GM18951 (cell line): ENCODE data around the gene NPPC.
"Not testable (repeated sequence)": the region's sequence is repeated elsewhere in the genome, so short reads cannot be mapped to it uniquely, and the experiment has no call there.

ENCODE experiments used
- POLR2A ChIP-seq: IDR thresholded peaks from 4 replicates; pipeline ENCODE4 v1.6.1; 2011; ENCODE audit warnings: mild to moderate bottlenecking; ENCODE audit not compliant: insufficient read length, insufficient read depth; ENCODE audit errors: extremely low read depth
- in situ Hi-C: fragments of 300-500 bp; cut with MboI; formaldehyde crosslinking; loops from one replicate; pipeline ENCODE4 v1.12.0; 2022; ENCODE audit warnings: low sequenced_read_pairs, mixed read lengths, inconsistent platforms; ENCODE audit not compliant: unreplicated experiment

Gene NPPC

GRCh38 chr2:231926180-231926741, at the start of gene NPPC:
NPPC (minus strand) TSS chr2:231926396; CDS start chr2:231926249, 147 bp downstream.
- peak; percentile 26 for TF ChIP-seq POLR2A
- in situ Hi-C loops: no loop called here

- TF ChIP-seq POLR2A: no peak
- in situ Hi-C loops: no loop called here
Observed at GRCh38 chr2:231975001-231975400, 48.8 kb upstream of the NPPC start.

GRCh38 chr2:231970461-231970860, 44.3 kb upstream of the NPPC start:
- TF ChIP-seq POLR2A: no peak
- in situ Hi-C loops: no loop called here

GRCh38 chr2:231968820-231969219, 42.6 kb upstream of the NPPC start:
- in situ Hi-C loops: no loop called here
- TF ChIP-seq POLR2A: no peak

GRCh38 chr2:231966886-231967285, 40.7 kb upstream of the NPPC start:
- TF ChIP-seq POLR2A: no peak
- in situ Hi-C loops: no loop called here

- in situ Hi-C loops: no loop called here
- TF ChIP-seq POLR2A: no peak
Observed at GRCh38 chr2:231965102-231965501, 38.9 kb upstream of the NPPC start.

- in situ Hi-C loops: no loop called here
- TF ChIP-seq POLR2A: peak; percentile 76
Observed at GRCh38 chr2:231961349-231962166, 35.4 kb upstream of the NPPC start, which contains the start of gene DIS3L2. DIS3L2 (plus strand) TSS chr2:231961713; CDS start chr2:232014928, 53,215 bp downstream.

- in situ Hi-C loops: no loop called here
- no peak for TF ChIP-seq POLR2A
Observed at GRCh38 chr2:231960810-231961348, 34.7 kb upstream of the NPPC start.

GRCh38 chr2:231957913-231958763, 31.9 kb upstream of the NPPC start:
- in situ Hi-C loops: no loop called here
- no peak for TF ChIP-seq POLR2A

GRCh38 chr2:231955758-231956472, 29.7 kb upstream of the NPPC start:
- in situ Hi-C loops: no loop called here
- no peak for TF ChIP-seq POLR2A

GRCh38 chr2:231951452-231952035, 25.3 kb upstream of the NPPC start:
- TF ChIP-seq POLR2A: no peak
- in situ Hi-C loops: no loop called here

- in situ Hi-C loops: no loop called here
- no peak for TF ChIP-seq POLR2A
Observed at GRCh38 chr2:231947694-231948093, 21.5 kb upstream of the NPPC start.

- in situ Hi-C loops: not testable (repeated sequence)
Observed at GRCh38 chr2:231947112-231947511, 20.9 kb upstream of the NPPC start.
